22Rv1 (cell line): ENCODE results near the gene SERTAD4.

Source experiments
- CTCF ChIP-seq: fragments of 450-650 bp; IDR thresholded peaks from 2 replicates; pipeline ENCODE4 v1.5.1; 2017; ENCODE audit warnings: mild to moderate bottlenecking
- ZFX ChIP-seq: fragments of 450-650 bp; IDR thresholded peaks from 2 replicates; pipeline ENCODE4 v1.6.1; 2017; ENCODE audit warnings: antibody characterized with exemption, borderline replicate concordance

DNA sequence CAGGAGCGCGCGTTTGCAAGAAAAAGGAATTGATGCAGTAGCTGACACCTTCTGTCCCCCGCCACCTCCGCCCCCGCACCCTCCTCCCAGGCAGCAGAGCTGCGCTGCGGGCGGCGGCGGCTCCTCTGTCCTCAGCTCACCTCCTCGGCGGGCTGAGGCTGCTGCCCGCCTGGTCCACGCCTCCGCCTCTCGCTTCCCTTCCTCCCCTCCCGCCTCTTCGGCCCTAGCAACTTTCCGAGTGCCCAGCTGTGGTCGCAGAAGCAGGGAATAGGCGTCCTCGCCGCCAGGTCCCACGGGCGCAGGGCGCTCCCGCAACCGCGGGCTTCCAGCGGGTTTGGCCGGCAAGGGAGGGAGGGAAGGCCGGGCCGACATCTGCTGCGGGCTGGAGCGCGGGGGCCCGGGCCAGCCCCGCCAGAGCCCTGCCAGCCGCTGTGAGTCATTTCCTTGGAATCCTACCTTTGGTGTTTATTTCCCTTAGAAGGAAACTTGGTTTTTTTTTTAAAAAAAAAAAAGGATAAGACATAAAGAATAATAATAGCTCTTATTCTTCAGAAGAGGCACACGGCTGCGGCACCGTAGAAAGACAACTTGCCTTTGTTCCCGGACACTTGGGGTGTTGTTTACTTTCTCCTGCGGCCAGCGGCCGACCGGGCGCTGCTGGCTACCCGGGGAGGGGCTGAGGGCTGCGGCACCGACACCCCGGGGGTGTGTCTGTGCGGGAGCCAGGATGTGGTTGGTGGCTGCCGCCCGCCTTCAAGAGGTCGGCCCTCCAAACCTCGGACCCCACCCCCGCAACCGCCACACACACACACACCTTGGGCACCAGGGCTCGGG lies 1.1 kb downstream of the SERTAD4 start:
- TF ChIP-seq CTCF, result no peak
- TF ChIP-seq ZFX, result no peak
